GM19397 (cell line): ENCODE results near the gene FAM53C.
"Not testable (repeated sequence)": the region's sequence is repeated elsewhere in the genome, so short reads cannot be mapped to it uniquely, and the experiment has no call there.

Source experiments
- ATAC-seq: cut with Tn5 transposase; IDR thresholded peaks from one replicate; pipeline ENCODE4 v1.9.1; 2021; ENCODE audit warnings: mild to moderate bottlenecking, moderate library complexity; ENCODE audit not compliant: unreplicated experiment

Gene FAM53C

GRCh38 chr5:138337685-138338410, at the start of gene FAM53C:
FAM53C (plus strand) TSS chr5:138338266; CDS start chr5:138341336, 3,070 bp downstream.
- ATAC-seq = peak; percentile 88

- ATAC-seq = no peak
Observed at GRCh38 chr5:138289296-138289695, 48.8 kb upstream of the FAM53C start.

GRCh38 chr5:138303372-138303771, 34.7 kb upstream of the FAM53C start:
- ATAC-seq = no peak

GRCh38 chr5:138305797-138306196, 32.3 kb upstream of the FAM53C start:
- ATAC-seq = no peak

- no peak for ATAC-seq
Observed at GRCh38 chr5:138315751-138316278, 22.3 kb upstream of the FAM53C start.

- no peak for ATAC-seq
Observed at GRCh38 chr5:138316355-138316754, 21.7 kb upstream of the FAM53C start.

GRCh38 chr5:138318211-138318610, 19.9 kb upstream of the FAM53C start:
- not testable (repeated sequence) for ATAC-seq

GRCh38 chr5:138330813-138331448, 7.1 kb upstream of the FAM53C start:
- no peak for ATAC-seq

GRCh38 chr5:138331449-138332368, 6.4 kb upstream of the FAM53C start, which contains the start of gene CDC25C:
CDC25C (minus strand) TSS chr5:138331804; CDS start chr5:138331180, 624 bp downstream.
- peak; percentile 99 for ATAC-seq

- no peak for ATAC-seq
Observed at GRCh38 chr5:138334867-138335447, 3.1 kb upstream of the FAM53C start.

- ATAC-seq = peak; percentile 13
Observed at GRCh38 chr5:138336952-138337684, 948 bp upstream of the FAM53C start.

GRCh38 chr5:138338411-138339090, 485 bp downstream of the FAM53C start:
- ATAC-seq = no peak

GRCh38 chr5:138339091-138339456, 1.0 kb downstream of the FAM53C start:
- ATAC-seq = no peak

- no peak for ATAC-seq
Observed at GRCh38 chr5:138339464-138339863, 1.4 kb downstream of the FAM53C start.

- no peak for ATAC-seq
Observed at GRCh38 chr5:138340008-138340407, 1.9 kb downstream of the FAM53C start.

- no peak for ATAC-seq
Observed at GRCh38 chr5:138344887-138345622, 7.0 kb downstream of the FAM53C start.

- ATAC-seq = no peak
Observed at GRCh38 chr5:138346889-138347288, 8.8 kb downstream of the FAM53C start.

- ATAC-seq = no peak
Observed at GRCh38 chr5:138349852-138350562, 11.9 kb downstream of the FAM53C start.
